ENCODE measurements around the gene MRC1. TPM values are rescaled to one million over a fixed set of nuclear protein-coding genes. Genes with fewer than 3 reads are reported as not detected.

Gene MRC1
- total and polyA plus RNA-seq, 2 of the 13 experiments (the other 11 are each of a cell fraction or from before 2014, with no cell fraction given): not detected

- Histone ChIP-seq H3K79me2 (ENCODE audit: insufficient read depth, low read length) (no peaks in the 10 kb centered on the region), H3K36me3 (replicated peaks in 1 of 2; ENCODE audit: control insufficient read depth in 1 of 2, insufficient read depth in 2 of 2, low read length in 2 of 2) (no peaks in the 10 kb centered on the region), H4K20me1 (ENCODE audit: insufficient read depth, low read length) (no peaks in the 10 kb centered on the region), H3K4me2 (ENCODE audit: low read depth, low read length) (no peak overlapping the region), H3K4me1 (ENCODE audit: insufficient read depth, low read length) (no peaks in the 10 kb centered on the region), H3K4me3 (replicated peaks in 1 of 3; ENCODE audit: insufficient read depth in 1 of 3, low read depth in 2 of 3, low read length in 3 of 3) (no peak overlapping the region), H3K27ac (ENCODE audit: extremely low read length, insufficient read depth, low read length) (no peak overlapping the region), H3K27me3 (ENCODE audit: control insufficient read depth in 1 of 2, insufficient read depth in 2 of 2, low read length in 2 of 2) (peaks cover 0 to 4% of the 10 kb centered on the region in 2 experiments; a peak in 1 of 5 replicates), H2AFZ (ENCODE audit: low read length) (no peak overlapping the region), H3K9ac (ENCODE audit: insufficient read depth, low read depth, low read length) (no peak overlapping the region), H3K9me3 (ENCODE audit: low read length) (no peaks in the 10 kb centered on the region)
- TF ChIP-seq ZNF598 (CRISPR knock-in tag; IDR thresholded peaks at IDR 0.05; ENCODE audit: borderline replicate concordance) (no peak), E2F1 (CRISPR knock-in tag; IDR thresholded peaks at IDR 0.05) (no peak), FOXM1 (CRISPR knock-in tag; IDR thresholded peaks at IDR 0.05) (no peak)
- POLR2A ChIA-PET: no interaction called here
- no TSS peak for BruUV-seq (replicated peaks)
- DNase-seq (ENCODE audit: low spot score) (no peak), ATAC-seq (no peak), FAIRE-seq (no peak)
- intact Hi-C loops (cut with micrococcal nuclease; ENCODE audit: unreplicated experiment): no loop called here
- CTCF ChIA-PET (ENCODE audit: low intra/inter-chr PET ratio, low total read pairs): no interaction called here
- in situ Hi-C loops (cut with HindIII; ENCODE audit: extremely low pct_ligation_motif_present, low pct_unique_long_range_greater_than_20kb): no loop called here
- 70% methylated on average over 5 of the region's 5 CpGs for WGBS (ENCODE audit: low lambda C conversion rate)
Measured at GRCh38 chr10:17768496-17768895, 40.7 kb upstream of the MRC1 start.

- Histone ChIP-seq H3K4me2 (ENCODE audit: low read depth, low read length) (no peak overlapping the region), H3K27ac (ENCODE audit: extremely low read length, insufficient read depth, low read length) (no peak overlapping the region), H3K36me3 (replicated peaks in 1 of 2; ENCODE audit: control insufficient read depth in 1 of 2, insufficient read depth in 2 of 2, low read length in 2 of 2) (no peaks in the 10 kb centered on the region), H3K9ac (ENCODE audit: insufficient read depth, low read depth, low read length) (no peak overlapping the region), H3K27me3 (ENCODE audit: control insufficient read depth in 1 of 2, insufficient read depth in 2 of 2, low read length in 2 of 2) (peaks cover 0 to 4% of the 10 kb centered on the region in 2 experiments; a peak in 1 of 5 replicates), H3K79me2 (ENCODE audit: insufficient read depth, low read length) (no peaks in the 10 kb centered on the region), H3K9me3 (ENCODE audit: low read length) (no peaks in the 10 kb centered on the region), H4K20me1 (ENCODE audit: insufficient read depth, low read length) (no peaks in the 10 kb centered on the region), H2AFZ (ENCODE audit: low read length) (no peak overlapping the region), H3K4me3 (replicated peaks in 1 of 3; ENCODE audit: insufficient read depth in 1 of 3, low read depth in 2 of 3, low read length in 3 of 3) (no peak overlapping the region), H3K4me1 (ENCODE audit: insufficient read depth, low read length) (no peaks in the 10 kb centered on the region)
- TF ChIP-seq CSRNP2 (CRISPR knock-in tag; conservative IDR thresholded peaks at IDR 0.05; ENCODE audit: low read depth): no peak
- TF ChIP-seq NCOA5 (CRISPR knock-in tag; IDR thresholded peaks at IDR 0.05): no peak
- no peak for TF ChIP-seq GATA4 (IDR thresholded peaks at IDR 0.05; ENCODE audit: borderline replicate concordance, low read depth)
- TF ChIP-seq ARNTL (CRISPR knock-in tag; IDR thresholded peaks at IDR 0.05): no peak
- TF ChIP-seq ZNF616 (CRISPR knock-in tag; IDR thresholded peaks at IDR 0.05; ENCODE audit: low read depth): no peak
- no peak for TF ChIP-seq ARNT2 (CRISPR knock-in tag; IDR thresholded peaks at IDR 0.05; ENCODE audit: low read depth)
- CTCF ChIA-PET (ENCODE audit: low intra/inter-chr PET ratio, low total read pairs): no interaction called here
- FAIRE-seq: no peak
- in situ Hi-C loops (cut with HindIII; ENCODE audit: extremely low pct_ligation_motif_present, low pct_unique_long_range_greater_than_20kb): no loop called here
- POLR2A ChIA-PET: no interaction called here
- intact Hi-C loops (cut with micrococcal nuclease; ENCODE audit: unreplicated experiment): no loop called here
- no peak for ATAC-seq
- WGBS (ENCODE audit: low lambda C conversion rate): 16% methylated on average over 5 of the region's 5 CpGs
- no TSS peak for BruUV-seq (replicated peaks)
- no peak for DNase-seq (ENCODE audit: low spot score)
Measured at GRCh38 chr10:17768957-17769356, 40.2 kb upstream of the MRC1 start.

Data from HepG2 (cell line).